Hepatocyte (in vitro differentiated cells): ENCODE results near the gene NTHL1. TPM values are rescaled to one million over a fixed set of nuclear protein-coding genes. Genes with fewer than 3 reads are reported as not detected.
A peak's percentile ranks its signal among the peaks of the same experiment; 100 is the strongest.

ENCODE experiments used
- DNase-seq: peaks from one replicate; pipeline ENCODE4 v3.0.0-alpha.2; 2016; ENCODE audit warnings: low spot score
- H2AFZ ChIP-seq: fragments of 200-600 bp; sonication (generic); 2 replicates; pipeline ENCODE4 v1.6.0; 2016; ENCODE audit warnings: antibody characterized with exemption, mild to moderate bottlenecking
- H3K27ac ChIP-seq: fragments of 200-600 bp; sonication (generic); 2 replicates; pipeline ENCODE4 v1.5.1; 2016; ENCODE audit warnings: mild to moderate bottlenecking
- H3K27me3 ChIP-seq: fragments of 200-600 bp; sonication (generic); 2 replicates; pipeline ENCODE4 v1.6.1; 2016
- H3K36me3 ChIP-seq: fragments of 200-600 bp; sonication (generic); replicated peaks from 2 replicates; pipeline ENCODE4 v1.5.1; 2016; ENCODE audit warnings: low read depth; ENCODE audit not compliant: insufficient read depth
- H3K4me1 ChIP-seq: fragments of 200-600 bp; sonication (generic); 2 replicates; pipeline ENCODE4 v1.5.1; 2016; ENCODE audit warnings: mild to moderate bottlenecking, moderate library complexity; ENCODE audit not compliant: insufficient read depth
- H3K4me2 ChIP-seq: fragments of 200-600 bp; sonication (generic); 2 replicates; pipeline ENCODE4 v1.6.0; 2016
- H3K4me3 ChIP-seq: fragments of 200-600 bp; sonication (generic); 2 replicates; pipeline ENCODE4 v1.5.1; 2016; ENCODE audit warnings: mild to moderate bottlenecking
- H3K79me2 ChIP-seq: fragments of 200-600 bp; sonication (generic); 2 replicates; pipeline ENCODE4 v1.6.0; 2017; ENCODE audit warnings: mild to moderate bottlenecking
- H3K9me2 ChIP-seq: fragments of 200-600 bp; sonication (generic); replicated peaks from 2 replicates; pipeline ENCODE4 v1.6.0; 2017; ENCODE audit warnings: mild to moderate bottlenecking; ENCODE audit not compliant: insufficient read depth
- H3K9me3 ChIP-seq: fragments of 200-600 bp; sonication (generic); 2 replicates; pipeline ENCODE4 v1.5.1; 2016; ENCODE audit warnings: low read depth, mild to moderate bottlenecking
- H4K20me1 ChIP-seq: fragments of 200-600 bp; sonication (generic); 2 replicates; pipeline ENCODE4 v1.6.0; 2016; ENCODE audit warnings: mild to moderate bottlenecking; ENCODE audit not compliant: insufficient read depth, poor library complexity, severe bottlenecking
- EZH2 ChIP-seq: fragments of 200-600 bp; sonication (generic); IDR thresholded peaks from 2 replicates; pipeline ENCODE4 v1.6.1; 2016; ENCODE audit warnings: antibody characterized with exemption, mild to moderate bottlenecking, borderline replicate concordance
- EZH2phosphoT487 ChIP-seq: fragments of 200-600 bp; sonication (generic); IDR thresholded peaks from one replicate; pipeline ENCODE4 v1.6.1; 2018; ENCODE audit warnings: antibody characterized with exemption, mild to moderate bottlenecking, low read depth, moderate library complexity; ENCODE audit not compliant: unreplicated experiment, severe bottlenecking
- WGBS: methylation state at CpG from one replicate; pipeline ENCODE4 v1.1.6; 2016; ENCODE audit warnings: low lambda C conversion rate; ENCODE audit errors: missing lambda C conversion rate; 5-methylcytosine and 5-hydroxymethylcytosine counted together
- polyA plus RNA-seq: library from polyadenylated mRNA; unstranded; fragments of >200 nt; fragmentation: Nextera tagmentation; extraction: Ambion mirVana; gene quantifications from 2 replicates; pipeline ENCODE4 v1.2.1, GENCODE V29; 2016
- total RNA-seq: library from RNA; depleted of rRNA; stranded (reverse); fragments of >200 nt; gene quantifications from 2 replicates; pipeline ENCODE4 v1.2.3, GENCODE V29; 2014
- TF ChIP-seq, protein P1 (sequence below): fragments of 200-600 bp; sonication (generic); IDR thresholded peaks from 2 replicates; pipeline ENCODE4 v1.5.1; 2016; ENCODE audit warnings: antibody characterized with exemption, mild to moderate bottlenecking; ENCODE audit not compliant: poor library complexity

NTHL1 gene
- total and polyA plus RNA-seq, 2 experiments from 2014 or later, result 19.6 to 28.5 TPM

DNA sequence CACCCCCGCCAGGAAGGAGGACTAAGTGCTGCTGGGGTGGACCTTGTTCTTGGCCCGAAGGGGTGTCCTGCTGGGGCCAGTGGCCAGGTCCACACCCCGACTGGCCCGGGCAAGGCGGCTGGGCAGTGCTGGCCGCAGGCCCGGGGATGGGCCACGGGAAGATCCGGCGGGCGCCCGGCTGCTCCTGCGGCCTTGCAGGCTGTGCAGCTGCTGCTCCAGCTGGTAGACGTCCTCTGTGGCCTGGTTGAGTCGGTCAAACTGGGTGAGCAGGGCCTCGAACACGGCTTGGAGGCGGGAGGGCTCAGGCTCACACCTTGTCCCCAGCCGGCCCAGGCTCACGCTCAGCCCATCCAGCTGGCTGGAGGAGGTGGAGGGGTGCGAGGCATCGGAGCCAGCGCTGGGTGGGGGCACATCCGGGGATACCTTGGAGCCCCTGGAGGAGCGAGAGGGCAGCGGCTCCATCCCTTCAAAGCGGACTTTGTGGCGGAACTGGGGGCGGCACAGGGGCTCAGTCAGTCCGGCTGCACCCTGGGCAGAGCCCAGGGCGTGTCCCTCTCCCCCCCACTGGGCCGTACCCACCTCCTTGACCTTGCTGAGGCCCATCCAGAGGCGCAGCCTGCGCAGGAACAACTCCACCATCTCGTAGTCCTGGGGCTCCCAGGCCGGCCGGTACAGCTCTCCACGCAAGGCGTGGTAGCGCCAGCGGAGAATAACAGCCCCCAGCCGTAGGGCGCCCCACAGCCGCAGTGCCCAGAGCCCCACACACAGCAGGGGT lies 42.3 kb upstream of the NTHL1 start:
- Histone ChIP-seq H3K9me2 (no peaks in the 10 kb centered on the region), H3K4me3 (no peak overlapping the region), H3K27ac (peak overlapping the region; percentile 66), H3K9me3 (no peaks in the 10 kb centered on the region), H2AFZ (no peak overlapping the region), H3K36me3 (no peaks in the 10 kb centered on the region), H3K4me2 (peak overlapping the region; percentile 79), H3K27me3 (no peaks in the 10 kb centered on the region), H4K20me1 (peaks cover 7% of the 10 kb centered on the region), H3K79me2 (no peaks in the 10 kb centered on the region), H3K4me1 (peaks cover 9% of the 10 kb centered on the region)
- 98% methylated on average over 41 of the region's 44 CpGs for WGBS
- TF ChIP-seq, protein P1, sequence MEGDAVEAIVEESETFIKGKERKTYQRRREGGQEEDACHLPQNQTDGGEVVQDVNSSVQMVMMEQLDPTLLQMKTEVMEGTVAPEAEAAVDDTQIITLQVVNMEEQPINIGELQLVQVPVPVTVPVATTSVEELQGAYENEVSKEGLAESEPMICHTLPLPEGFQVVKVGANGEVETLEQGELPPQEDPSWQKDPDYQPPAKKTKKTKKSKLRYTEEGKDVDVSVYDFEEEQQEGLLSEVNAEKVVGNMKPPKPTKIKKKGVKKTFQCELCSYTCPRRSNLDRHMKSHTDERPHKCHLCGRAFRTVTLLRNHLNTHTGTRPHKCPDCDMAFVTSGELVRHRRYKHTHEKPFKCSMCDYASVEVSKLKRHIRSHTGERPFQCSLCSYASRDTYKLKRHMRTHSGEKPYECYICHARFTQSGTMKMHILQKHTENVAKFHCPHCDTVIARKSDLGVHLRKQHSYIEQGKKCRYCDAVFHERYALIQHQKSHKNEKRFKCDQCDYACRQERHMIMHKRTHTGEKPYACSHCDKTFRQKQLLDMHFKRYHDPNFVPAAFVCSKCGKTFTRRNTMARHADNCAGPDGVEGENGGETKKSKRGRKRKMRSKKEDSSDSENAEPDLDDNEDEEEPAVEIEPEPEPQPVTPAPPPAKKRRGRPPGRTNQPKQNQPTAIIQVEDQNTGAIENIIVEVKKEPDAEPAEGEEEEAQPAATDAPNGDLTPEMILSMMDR, result no peak
- no peak for TF ChIP-seq EZH2phosphoT487
- no peak for TF ChIP-seq EZH2
- DNase-seq, result peak; percentile 7

DNA sequence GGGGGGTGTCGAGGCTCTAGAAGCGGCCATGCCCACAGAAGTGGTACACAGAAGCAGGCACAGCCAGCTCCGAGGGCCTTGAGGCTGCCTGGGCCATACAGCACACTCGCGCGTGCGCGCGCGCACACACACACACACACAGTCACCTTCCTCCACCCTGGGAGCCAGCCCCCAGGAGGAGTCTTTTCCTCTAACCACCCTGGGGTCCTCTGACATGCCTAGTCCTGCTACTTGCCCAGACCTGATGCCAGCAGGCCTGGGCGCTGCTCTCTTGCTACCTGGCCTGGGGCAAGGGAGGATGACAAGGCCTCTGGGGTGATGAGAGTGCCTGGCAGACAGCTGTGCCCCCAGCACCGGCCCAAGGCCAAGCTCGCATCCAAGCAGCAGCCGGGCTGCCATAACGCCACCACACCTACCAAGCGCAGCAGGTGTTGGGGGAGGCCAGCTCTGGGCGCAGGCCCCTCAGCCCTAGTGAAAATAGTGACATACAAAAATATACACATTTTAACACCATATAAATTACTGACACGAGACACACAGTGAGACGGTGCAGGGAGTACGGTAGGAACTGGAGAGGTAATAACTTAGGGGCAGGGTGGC lies 41.2 kb upstream of the NTHL1 start:
- 91% methylated on average over 20 of the region's 20 CpGs for WGBS
- Histone ChIP-seq H4K20me1 (peaks cover 7% of the 10 kb centered on the region), H3K36me3 (no peaks in the 10 kb centered on the region), H3K79me2 (no peaks in the 10 kb centered on the region), H3K27me3 (no peaks in the 10 kb centered on the region), H3K9me3 (no peaks in the 10 kb centered on the region), H3K4me3 (no peak overlapping the region), H3K4me1 (peaks cover 9% of the 10 kb centered on the region), H3K4me2 (no peak overlapping the region), H2AFZ (no peak overlapping the region), H3K9me2 (no peaks in the 10 kb centered on the region), H3K27ac (no peak overlapping the region)
- TF ChIP-seq, protein P1, result no peak
- TF ChIP-seq EZH2phosphoT487, result no peak
- peak; percentile 3 for DNase-seq

GRCh38 chr16:2087748-2088631 lies 40.4 kb upstream of the NTHL1 start:
- H3K36me3 ChIP-seq, result no peaks in the 10 kb centered on the region
- peaks cover 7% of the 10 kb centered on the region for H4K20me1 ChIP-seq
- no peak overlapping the region for H2AFZ ChIP-seq

More at GRCh38 chr16:2087748-2088631, 40.4 kb upstream of the NTHL1 start:
- no peak overlapping the region for H3K4me2 ChIP-seq
- no peak for DNase-seq
- H3K27me3 ChIP-seq, result no peaks in the 10 kb centered on the region
- no peaks in the 10 kb centered on the region for H3K79me2 ChIP-seq
- WGBS, result 93% methylated on average over 40 of the region's 41 CpGs
- peaks cover 9% of the 10 kb centered on the region for H3K4me1 ChIP-seq
- no peak overlapping the region for H3K27ac ChIP-seq
- no peak overlapping the region for H3K4me3 ChIP-seq
- H3K9me3 ChIP-seq, result no peaks in the 10 kb centered on the region
- TF ChIP-seq, protein P1, result no peak
- TF ChIP-seq EZH2, result no peak
- TF ChIP-seq EZH2phosphoT487, result no peak
- H3K9me2 ChIP-seq, result no peaks in the 10 kb centered on the region
